ENCODE results near the gene PLA2G4B.

PLA2G4B gene

GRCh38 chr15:41838400-41838897 is at the start of gene PLA2G4B:
Gene PLA2G4B (plus strand): TSS chr15:41838847. CDS start chr15:41838914, 67 bp downstream.
- FAIRE-seq: no peak

GRCh38 chr15:41789236-41789635 is 49.4 kb upstream of the PLA2G4B start:
- no peak for FAIRE-seq

DNA sequence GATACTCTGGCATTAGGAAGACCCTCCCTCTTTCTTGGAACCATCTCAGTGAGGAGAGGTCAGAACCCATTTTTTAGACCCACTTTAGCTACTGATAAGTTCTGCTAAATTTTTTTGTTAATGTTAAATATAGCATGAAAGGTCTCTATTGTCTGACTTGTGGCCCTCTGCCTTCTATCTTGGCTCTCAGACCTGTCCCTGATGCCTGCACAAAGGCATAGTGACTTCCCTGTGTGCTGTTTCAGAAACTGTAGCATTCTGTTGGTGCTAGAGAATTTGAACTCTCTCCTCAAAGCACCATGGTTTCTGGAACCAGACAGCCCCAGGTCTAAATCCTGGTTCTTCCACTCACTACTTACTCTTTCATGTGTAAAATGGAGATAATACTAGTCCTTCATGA is 49.0 kb upstream of the PLA2G4B start:
- no peak for FAIRE-seq

- no peak for FAIRE-seq
Observed at GRCh38 chr15:41790169-41790568, 48.5 kb upstream of the PLA2G4B start.

DNA sequence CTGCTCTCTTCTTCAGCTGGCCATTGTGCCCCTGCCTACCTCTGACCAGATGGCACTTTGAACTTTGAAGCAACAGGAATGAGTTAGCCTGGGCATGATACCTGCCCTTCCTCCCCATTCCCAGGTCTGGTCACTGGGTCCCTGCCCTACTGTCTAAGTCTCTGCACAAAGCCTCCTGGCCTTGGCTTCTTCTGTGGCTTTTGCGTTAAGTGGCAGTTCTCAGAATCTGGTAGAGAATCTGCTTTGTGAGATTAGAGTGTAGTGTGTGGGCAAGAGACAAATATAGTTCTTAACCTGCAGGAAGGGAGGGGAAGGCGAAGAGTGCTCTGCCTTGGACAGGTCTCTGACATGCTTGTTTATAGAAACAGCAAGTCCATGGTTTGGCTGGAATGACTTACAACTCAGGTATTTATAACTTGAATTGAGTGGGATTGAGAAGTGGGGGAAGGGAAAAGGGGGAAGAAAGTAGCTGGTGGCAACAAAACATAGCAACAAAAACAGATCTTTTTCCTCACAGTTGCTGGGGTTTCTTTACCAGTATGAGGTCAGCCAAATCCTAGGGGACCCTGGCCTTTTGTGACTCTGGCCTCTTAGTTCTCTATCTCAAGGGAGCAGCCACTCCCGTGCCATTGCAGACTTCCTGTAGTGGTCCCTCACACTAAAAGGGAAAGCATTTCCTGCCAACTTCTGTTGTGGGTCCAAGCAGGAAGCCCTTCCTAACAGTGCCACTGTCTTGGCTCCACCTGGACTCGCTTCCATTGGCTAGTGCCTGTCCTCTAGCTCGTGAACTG is 47.7 kb upstream of the PLA2G4B start:
- no peak for FAIRE-seq

GRCh38 chr15:41791547-41791937 is 47.1 kb upstream of the PLA2G4B start:
- FAIRE-seq: no peak

GRCh38 chr15:41792000-41792637 is 46.5 kb upstream of the PLA2G4B start:
- FAIRE-seq: no peak

DNA sequence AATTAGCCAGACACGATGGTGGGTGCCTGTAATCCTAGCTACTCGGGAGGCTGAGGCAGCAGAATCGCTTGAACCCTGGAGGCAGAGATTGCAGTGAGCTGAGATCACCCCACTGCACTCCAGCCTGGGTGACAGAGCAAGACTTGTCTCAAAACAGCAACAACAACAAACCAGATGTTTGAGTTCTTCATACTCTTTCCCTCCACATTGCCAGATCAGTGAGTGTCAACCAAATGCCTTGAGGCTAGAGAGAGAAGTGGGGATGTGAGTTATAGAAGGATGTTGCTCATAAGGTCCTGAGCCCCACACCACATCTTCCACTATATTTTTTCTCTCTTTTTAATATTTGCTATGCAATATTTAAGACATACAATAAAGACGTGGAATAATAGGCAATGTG is 44.6 kb upstream of the PLA2G4B start:
- FAIRE-seq: no peak

DNA sequence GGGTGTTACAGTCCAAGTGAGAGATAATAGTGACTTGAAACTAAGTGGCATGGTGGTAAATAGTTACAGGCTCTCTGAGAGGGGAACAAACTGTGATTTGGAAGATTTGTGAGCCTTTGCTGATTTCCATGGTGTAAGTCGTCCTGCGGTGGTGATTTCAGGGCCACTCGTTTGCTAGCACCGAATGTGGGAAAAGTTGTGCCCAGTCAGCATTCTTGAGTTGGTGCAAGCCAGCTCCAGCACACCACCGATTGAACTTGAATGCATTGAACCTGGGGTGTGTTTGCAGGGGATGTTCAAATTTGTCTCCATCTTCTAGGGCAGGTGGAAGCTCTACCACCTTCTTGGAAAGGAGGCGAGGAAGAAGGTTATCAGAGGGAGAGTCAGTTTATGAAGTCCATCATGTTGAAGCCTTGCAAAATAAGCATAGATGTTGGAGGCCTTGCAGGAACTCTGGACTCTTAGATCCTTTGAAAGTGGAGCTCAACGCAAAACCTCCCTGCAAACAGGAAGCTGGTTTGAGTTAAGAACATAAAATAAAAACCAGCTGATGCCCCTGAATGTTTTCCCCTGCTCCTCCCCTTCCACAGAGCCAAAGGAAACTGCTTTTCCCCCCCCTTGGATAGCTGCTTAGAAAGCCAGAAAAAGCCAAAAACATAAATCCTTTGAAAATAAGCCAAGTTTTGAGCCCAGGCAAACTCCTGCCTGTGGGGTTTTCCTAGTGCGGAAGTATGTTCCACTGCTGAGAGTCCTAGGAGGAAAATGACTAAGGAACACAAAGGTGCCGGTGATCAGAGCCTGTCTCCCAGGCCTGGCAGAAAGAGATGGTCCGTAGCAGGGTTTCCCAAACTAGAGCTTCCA is 42.4 kb upstream of the PLA2G4B start:
- FAIRE-seq: no peak

- no peak for FAIRE-seq
Observed at GRCh38 chr15:41797201-41797944, 41.3 kb upstream of the PLA2G4B start.

DNA sequence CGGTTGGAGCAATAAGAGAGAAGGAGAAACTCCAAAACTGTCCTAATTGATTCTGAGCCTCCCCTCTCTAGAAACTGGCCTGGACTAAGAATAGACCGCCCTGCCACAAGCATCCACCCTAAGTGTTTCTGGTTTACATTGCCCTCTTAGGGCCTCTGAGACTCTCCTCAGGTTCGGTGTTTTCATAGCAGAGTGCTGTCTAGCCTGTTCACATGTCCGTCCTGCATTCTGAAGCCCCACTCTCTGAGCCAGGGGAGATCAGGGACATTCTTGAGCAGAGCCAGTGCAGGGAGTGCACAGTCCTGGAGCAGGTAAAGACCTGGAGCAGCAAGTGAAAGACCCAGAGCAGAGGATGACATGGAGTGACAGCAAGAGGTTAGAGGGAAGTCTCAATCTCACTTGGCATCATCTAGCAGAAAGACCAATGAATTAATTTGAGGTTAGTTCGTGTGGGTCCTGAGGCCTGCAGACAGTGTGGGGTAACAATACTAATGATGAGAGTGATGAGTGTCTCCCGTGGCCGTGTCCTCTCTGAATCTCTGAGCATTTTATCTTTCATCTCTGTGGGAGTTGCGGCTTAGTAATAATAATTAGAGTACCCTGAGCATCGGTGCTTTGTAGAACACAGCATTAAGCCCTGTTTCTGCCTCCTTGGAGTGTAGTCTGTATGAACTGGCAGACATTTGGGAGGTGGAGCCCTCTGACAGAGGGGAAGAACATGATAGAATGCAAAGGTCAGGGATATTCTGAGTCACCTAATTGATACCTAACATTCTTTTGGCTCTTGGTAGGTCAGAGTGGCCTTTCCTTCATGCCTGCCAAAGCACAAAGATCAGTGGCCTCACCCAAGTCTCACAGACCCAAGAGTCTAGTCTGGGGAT is 39.8 kb upstream of the PLA2G4B start:
- FAIRE-seq: no peak

DNA sequence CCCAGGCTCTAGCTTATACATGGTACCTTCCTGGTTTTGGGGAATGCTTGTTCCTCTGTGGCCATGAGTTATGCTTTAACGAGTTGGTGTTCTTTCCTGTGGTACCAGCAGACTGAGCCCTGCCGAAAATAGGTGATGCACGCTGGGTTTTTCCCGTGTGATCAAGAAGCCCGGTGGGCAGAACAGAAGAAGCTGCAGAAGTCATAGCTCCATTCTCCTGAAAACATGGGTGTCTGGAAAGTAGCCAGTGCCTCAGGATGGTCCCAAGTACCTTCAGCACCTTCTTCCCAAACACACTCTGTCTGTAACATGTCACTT is 39.2 kb upstream of the PLA2G4B start:
- FAIRE-seq: no peak

- FAIRE-seq: no peak
Observed at GRCh38 chr15:41801185-41801584, 37.5 kb upstream of the PLA2G4B start.

GRCh38 chr15:41801850-41802455 is 36.7 kb upstream of the PLA2G4B start:
- no peak for FAIRE-seq

DNA sequence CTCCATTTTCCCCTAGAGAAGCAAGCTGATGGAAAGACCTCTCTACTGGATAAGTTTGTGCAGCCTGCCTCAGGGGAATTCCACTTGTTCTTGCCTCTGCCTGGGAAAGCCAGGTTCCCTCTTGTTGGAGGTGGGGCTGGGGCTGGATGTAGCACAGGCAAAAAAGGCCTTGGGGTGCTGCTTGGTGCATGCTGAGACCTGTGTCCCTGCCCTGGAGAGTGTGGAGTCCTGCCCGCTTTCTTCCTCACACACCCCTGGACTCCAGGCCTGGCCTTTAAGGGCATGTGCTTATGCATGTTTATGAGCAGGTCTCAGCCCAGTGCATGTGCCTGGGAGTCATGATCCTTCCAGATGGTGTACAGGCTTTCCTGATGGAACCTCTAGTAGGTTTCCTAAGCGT is 34.3 kb upstream of the PLA2G4B start:
- no peak for FAIRE-seq

- no peak for FAIRE-seq
Observed at GRCh38 chr15:41804916-41805666, 33.6 kb upstream of the PLA2G4B start.

- no peak for FAIRE-seq
Observed at GRCh38 chr15:41805711-41806110, 32.9 kb upstream of the PLA2G4B start.

DNA sequence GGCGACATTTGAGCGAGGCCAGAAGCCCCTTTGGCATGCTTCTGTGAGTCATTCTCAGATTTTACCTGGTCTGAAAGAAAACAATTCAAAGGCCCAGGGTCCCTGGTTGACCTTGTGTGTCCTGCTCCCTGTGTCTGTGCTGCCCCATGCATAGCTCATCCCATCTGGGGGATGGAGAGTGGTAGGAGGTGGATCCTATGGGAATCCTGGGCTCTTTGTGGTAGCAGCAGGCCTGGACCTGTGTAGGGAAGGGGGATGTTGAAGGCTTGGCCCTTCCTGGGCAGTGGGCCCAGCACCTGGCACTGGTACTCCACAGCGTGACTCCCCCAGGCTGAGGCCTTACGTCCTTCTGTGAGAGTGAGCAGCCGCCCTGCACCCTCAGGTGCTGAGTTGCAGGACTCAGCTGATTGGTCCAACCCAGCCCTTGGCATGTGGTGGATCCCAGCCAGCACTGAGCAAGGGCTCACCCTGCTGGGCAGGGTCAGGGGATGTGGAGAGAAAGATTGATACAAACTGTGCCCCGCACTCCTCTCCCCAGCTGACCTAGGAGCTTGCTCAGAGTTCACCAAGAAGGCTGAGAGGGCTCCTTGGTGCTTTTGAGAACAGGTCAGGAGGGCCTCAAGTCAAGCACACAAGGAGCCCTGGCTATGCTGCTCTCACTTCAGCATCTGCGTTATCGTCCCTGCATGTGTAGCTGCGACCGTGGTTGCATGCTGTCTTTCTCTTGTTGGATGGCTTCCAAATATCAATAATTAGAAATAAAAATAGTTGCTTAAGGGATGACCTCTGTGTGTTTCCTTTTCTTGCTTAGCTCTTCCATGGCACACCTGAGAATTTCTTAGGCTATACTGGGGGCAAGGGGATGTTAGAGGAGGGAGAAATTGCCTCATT is 32.1 kb upstream of the PLA2G4B start:
- no peak for FAIRE-seq

GRCh38 chr15:41809121-41809520 is 29.5 kb upstream of the PLA2G4B start:
- FAIRE-seq: no peak

All from TTC549 (cell line).